Epithelial cell of umbilical artery (primary cell): Measurements from ENCODE around the gene MEST. TPM values are rescaled to one million over a fixed set of nuclear protein-coding genes. Genes with fewer than 3 reads are reported as not detected.

Experiments used
- total RNA-seq: library from RNA; depleted of rRNA; stranded (reverse); fragments of >200 nt; gene quantifications from 2 replicates; pipeline ENCODE4 v1.2.3, GENCODE V29; 2014

Gene MEST
- total RNA-seq, result 59.8 and 81.6 TPM in 2 replicates

GRCh38 chr7:130491841-130492522 lies at the start of gene MEST:
Gene MEST (plus strand): TSS chr7:130492085. CDS start chr7:130492314, 229 bp downstream.

Other genes with a start within 250 kb of the MEST start
- not detected in 2 replicates for gene CPA2, start 225.2 kb upstream of the MEST start, total RNA-seq
- gene CPA4, start 198.9 kb upstream of the MEST start, total RNA-seq, result 0.32 and 1.7 TPM in 2 replicates
- gene CPA5, start 147.3 kb upstream of the MEST start, total RNA-seq, result not detected in 2 replicates
- gene CPA1, start 111.6 kb upstream of the MEST start, total RNA-seq, result not detected in 2 replicates
- 7.1 and 12.0 TPM in 2 replicates for gene CEP41, start 51.1 kb upstream of the MEST start, total RNA-seq
- gene COPG2, start 176.7 kb downstream of the MEST start, total RNA-seq, result 17.9 and 23.9 TPM in 2 replicates
- not detected in 2 replicates for gene TSGA13, start 194.5 kb downstream of the MEST start, total RNA-seq
- 0.15 TPM in 1 of 2 replicates, not detected in the other for gene KLF14, start 242.1 kb downstream of the MEST start, total RNA-seq